ENCODE measurements around the gene LMNA.
A peak's percentile ranks its signal among the peaks of the same experiment; 100 is the strongest.

The LMNA gene

DNA sequence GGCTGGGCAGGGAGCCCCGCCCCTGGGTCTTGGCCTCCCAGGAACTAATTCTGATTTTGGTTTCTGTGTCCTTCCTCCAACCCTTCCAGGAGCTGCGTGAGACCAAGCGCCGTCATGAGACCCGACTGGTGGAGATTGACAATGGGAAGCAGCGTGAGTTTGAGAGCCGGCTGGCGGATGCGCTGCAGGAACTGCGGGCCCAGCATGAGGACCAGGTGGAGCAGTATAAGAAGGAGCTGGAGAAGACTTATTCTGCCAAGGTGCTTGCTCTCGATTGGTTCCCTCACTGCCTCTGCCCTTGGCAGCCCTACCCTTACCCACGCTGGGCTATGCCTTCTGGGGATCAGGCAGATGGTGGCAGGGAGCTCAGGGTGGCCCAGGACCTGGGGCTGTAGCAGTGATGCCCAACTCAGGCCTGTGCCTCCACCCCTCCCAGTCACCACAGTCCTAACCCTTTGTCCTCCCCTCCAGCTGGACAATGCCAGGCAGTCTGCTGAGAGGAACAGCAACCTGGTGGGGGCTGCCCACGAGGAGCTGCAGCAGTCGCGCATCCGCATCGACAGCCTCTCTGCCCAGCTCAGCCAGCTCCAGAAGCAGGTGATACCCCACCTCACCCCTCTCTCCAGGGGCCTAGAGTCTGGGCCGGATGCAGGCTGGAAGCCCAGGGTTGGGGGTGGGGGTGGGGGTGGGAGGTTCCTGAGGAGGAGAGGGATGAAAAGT is 20.4 kb downstream of the LMNA start:
- Histone ChIP-seq H3K9ac (ENCODE audit: low read depth, low read length, poor library complexity, severe bottlenecking) (no peak overlapping the region), H2AFZ (ENCODE audit: low read length) (no peak overlapping the region), H3K9me3 (ENCODE audit: insufficient read depth, low read depth, low read length) (no peaks in the 10 kb centered on the region), H3K4me3 (ENCODE audit: low read length, poor library complexity, severe bottlenecking) (no peak overlapping the region), H4K20me1 (ENCODE audit: insufficient read depth, low read length, poor library complexity, severe bottlenecking) (no peaks in the 10 kb centered on the region), H3K9me2 (replicated peaks; ENCODE audit: low read depth, low read length) (no peaks in the 10 kb centered on the region), H3K27me3 (ENCODE audit: insufficient read depth, low read length, poor library complexity, severe bottlenecking) (no peaks in the 10 kb centered on the region), H3K4me1 (ENCODE audit: insufficient read depth, low read length, poor library complexity, severe bottlenecking) (no peaks in the 10 kb centered on the region), H3K4me2 (ENCODE audit: low read depth, low read length, poor library complexity, severe bottlenecking) (no peak overlapping the region), H3K36me3 (ENCODE audit: insufficient read depth, low read length) (no peaks in the 10 kb centered on the region), H3K79me2 (ENCODE audit: insufficient read depth, low read length) (no peaks in the 10 kb centered on the region), H3F3A (ENCODE audit: low read depth) (no peaks in the 10 kb centered on the region)
- TF ChIP-seq, protein P1, sequence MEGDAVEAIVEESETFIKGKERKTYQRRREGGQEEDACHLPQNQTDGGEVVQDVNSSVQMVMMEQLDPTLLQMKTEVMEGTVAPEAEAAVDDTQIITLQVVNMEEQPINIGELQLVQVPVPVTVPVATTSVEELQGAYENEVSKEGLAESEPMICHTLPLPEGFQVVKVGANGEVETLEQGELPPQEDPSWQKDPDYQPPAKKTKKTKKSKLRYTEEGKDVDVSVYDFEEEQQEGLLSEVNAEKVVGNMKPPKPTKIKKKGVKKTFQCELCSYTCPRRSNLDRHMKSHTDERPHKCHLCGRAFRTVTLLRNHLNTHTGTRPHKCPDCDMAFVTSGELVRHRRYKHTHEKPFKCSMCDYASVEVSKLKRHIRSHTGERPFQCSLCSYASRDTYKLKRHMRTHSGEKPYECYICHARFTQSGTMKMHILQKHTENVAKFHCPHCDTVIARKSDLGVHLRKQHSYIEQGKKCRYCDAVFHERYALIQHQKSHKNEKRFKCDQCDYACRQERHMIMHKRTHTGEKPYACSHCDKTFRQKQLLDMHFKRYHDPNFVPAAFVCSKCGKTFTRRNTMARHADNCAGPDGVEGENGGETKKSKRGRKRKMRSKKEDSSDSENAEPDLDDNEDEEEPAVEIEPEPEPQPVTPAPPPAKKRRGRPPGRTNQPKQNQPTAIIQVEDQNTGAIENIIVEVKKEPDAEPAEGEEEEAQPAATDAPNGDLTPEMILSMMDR (conservative IDR thresholded peaks at IDR 0.05; ENCODE audit: low read length), result no peak
- no peak for TF ChIP-seq EZH2phosphoT487 (IDR thresholded peaks at IDR 0.05; ENCODE audit: borderline replicate concordance)

DNA sequence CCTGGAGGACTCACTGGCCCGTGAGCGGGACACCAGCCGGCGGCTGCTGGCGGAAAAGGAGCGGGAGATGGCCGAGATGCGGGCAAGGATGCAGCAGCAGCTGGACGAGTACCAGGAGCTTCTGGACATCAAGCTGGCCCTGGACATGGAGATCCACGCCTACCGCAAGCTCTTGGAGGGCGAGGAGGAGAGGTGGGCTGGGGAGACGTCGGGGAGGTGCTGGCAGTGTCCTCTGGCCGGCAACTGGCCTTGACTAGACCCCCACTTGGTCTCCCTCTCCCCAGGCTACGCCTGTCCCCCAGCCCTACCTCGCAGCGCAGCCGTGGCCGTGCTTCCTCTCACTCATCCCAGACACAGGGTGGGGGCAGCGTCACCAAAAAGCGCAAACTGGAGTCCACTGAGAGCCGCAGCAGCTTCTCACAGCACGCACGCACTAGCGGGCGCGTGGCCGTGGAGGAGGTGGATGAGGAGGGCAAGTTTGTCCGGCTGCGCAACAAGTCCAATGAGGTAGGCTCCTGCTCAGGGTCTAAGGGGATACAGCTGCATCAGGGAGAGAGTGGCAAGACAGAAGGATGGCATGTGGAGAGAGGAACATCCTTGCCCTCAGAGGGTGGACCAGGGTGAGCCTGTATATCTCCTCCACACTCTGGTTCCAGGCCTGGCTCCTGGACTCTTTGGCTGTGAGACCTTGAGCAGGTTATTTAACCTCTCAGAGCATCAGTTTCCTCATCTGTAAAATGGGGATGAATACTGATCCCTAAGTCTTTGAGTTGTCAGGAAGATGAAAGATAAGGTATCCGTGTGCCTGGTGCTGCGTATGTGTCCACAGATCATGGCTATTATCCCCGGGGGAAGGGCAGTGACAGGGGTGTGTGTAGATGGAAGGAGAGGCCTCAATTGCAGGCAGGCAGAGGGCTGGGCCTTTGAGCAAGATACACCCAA is 21.7 kb downstream of the LMNA start:
- Histone ChIP-seq H4K20me1 (ENCODE audit: insufficient read depth, low read length, poor library complexity, severe bottlenecking) (no peaks in the 10 kb centered on the region), H3K79me2 (ENCODE audit: insufficient read depth, low read length) (no peaks in the 10 kb centered on the region), H3K27me3 (ENCODE audit: insufficient read depth, low read length, poor library complexity, severe bottlenecking) (no peaks in the 10 kb centered on the region), H3K4me2 (ENCODE audit: low read depth, low read length, poor library complexity, severe bottlenecking) (no peak overlapping the region), H2AFZ (ENCODE audit: low read length) (no peak overlapping the region), H3K9ac (ENCODE audit: low read depth, low read length, poor library complexity, severe bottlenecking) (no peak overlapping the region), H3K9me3 (ENCODE audit: insufficient read depth, low read depth, low read length) (no peaks in the 10 kb centered on the region), H3F3A (ENCODE audit: low read depth) (no peaks in the 10 kb centered on the region), H3K4me3 (ENCODE audit: low read length, poor library complexity, severe bottlenecking) (no peak overlapping the region), H3K9me2 (replicated peaks; ENCODE audit: low read depth, low read length) (no peaks in the 10 kb centered on the region), H3K36me3 (ENCODE audit: insufficient read depth, low read length) (no peaks in the 10 kb centered on the region), H3K4me1 (ENCODE audit: insufficient read depth, low read length, poor library complexity, severe bottlenecking) (no peaks in the 10 kb centered on the region)
- no peak for TF ChIP-seq EZH2phosphoT487 (IDR thresholded peaks at IDR 0.05; ENCODE audit: borderline replicate concordance)
- TF ChIP-seq, protein P1 (conservative IDR thresholded peaks at IDR 0.05; ENCODE audit: low read length), result no peak

DNA sequence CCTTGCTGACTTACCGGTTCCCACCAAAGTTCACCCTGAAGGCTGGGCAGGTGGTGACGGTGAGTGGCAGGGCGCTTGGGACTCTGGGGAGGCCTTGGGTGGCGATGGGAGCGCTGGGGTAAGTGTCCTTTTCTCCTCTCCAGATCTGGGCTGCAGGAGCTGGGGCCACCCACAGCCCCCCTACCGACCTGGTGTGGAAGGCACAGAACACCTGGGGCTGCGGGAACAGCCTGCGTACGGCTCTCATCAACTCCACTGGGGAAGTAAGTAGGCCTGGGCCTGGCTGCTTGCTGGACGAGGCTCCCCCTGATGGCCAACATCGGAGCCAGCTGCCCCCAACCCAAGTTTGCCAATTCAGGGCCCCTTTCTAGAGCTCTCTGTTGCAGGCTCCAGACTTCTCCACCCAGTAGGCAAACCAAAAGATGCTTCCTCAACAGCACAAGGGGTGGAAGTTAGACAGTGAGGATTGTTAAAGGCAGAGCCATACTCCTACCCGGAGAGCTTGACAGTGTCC is 22.5 kb downstream of the LMNA start:
- Histone ChIP-seq H3F3A (ENCODE audit: low read depth) (no peaks in the 10 kb centered on the region), H3K9ac (ENCODE audit: low read depth, low read length, poor library complexity, severe bottlenecking) (no peak overlapping the region), H3K36me3 (ENCODE audit: insufficient read depth, low read length) (no peaks in the 10 kb centered on the region)

More for the DNA sequence above, 22.5 kb downstream of the LMNA start:
- Histone ChIP-seq H3K79me2 (ENCODE audit: insufficient read depth, low read length) (no peaks in the 10 kb centered on the region), H3K4me3 (ENCODE audit: low read length, poor library complexity, severe bottlenecking) (no peak overlapping the region), H3K27me3 (ENCODE audit: insufficient read depth, low read length, poor library complexity, severe bottlenecking) (no peaks in the 10 kb centered on the region), H2AFZ (ENCODE audit: low read length) (no peak overlapping the region), H3K9me3 (ENCODE audit: insufficient read depth, low read depth, low read length) (no peaks in the 10 kb centered on the region), H3K4me2 (ENCODE audit: low read depth, low read length, poor library complexity, severe bottlenecking) (no peak overlapping the region), H4K20me1 (ENCODE audit: insufficient read depth, low read length, poor library complexity, severe bottlenecking) (no peaks in the 10 kb centered on the region), H3K9me2 (replicated peaks; ENCODE audit: low read depth, low read length) (no peaks in the 10 kb centered on the region), H3K4me1 (ENCODE audit: insufficient read depth, low read length, poor library complexity, severe bottlenecking) (no peaks in the 10 kb centered on the region)
- TF ChIP-seq, protein P1 (conservative IDR thresholded peaks at IDR 0.05; ENCODE audit: low read length), result peak; percentile 47
- no peak for TF ChIP-seq EZH2phosphoT487 (IDR thresholded peaks at IDR 0.05; ENCODE audit: borderline replicate concordance)

Data from Loucy (cell line).